HG03280 (cell line): Measurements from ENCODE around the gene TOPORS.
"Not testable (repeated sequence)": the region's sequence is repeated elsewhere in the genome, so short reads cannot be mapped to it uniquely, and the experiment has no call there.

ENCODE experiments used
- ATAC-seq: cut with Tn5 transposase; IDR thresholded peaks from one replicate; pipeline ENCODE4 v1.9.1; 2021; ENCODE audit warnings: mild to moderate bottlenecking, moderate library complexity; ENCODE audit not compliant: unreplicated experiment

TOPORS gene

GRCh38 chr9:32552172-32552872 lies at the start of gene TOPORS, which contains the start of gene SMIM27:
Gene TOPORS, minus strand, starts transcription at chr9:32552586. Its CDS starts 150 bp downstream, at chr9:32552436.
Gene SMIM27, plus strand, starts transcription at chr9:32552327. Its CDS starts 108 bp downstream, at chr9:32552435.
- ATAC-seq: peak; percentile 70

DNA sequence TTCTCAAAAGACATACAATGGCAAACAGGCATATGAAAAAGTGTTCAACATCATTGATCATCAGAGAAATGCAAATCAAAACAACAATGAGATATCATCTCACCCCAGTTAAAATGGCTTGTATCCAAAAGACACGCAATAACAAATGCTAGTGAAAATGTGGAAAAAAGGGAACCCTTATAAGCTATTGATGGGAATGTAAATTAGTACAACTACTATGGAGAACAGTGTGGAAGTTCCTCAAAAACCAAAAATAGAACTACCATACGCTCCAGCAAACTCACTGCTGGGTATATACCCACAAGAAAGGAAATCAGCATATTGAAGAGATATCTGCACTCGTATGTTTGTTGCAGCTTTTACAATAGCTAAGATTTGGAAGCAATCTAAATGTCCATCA lies 46.6 kb upstream of the TOPORS start:
- not testable (repeated sequence) for ATAC-seq

GRCh38 chr9:32596936-32597335 lies 44.5 kb upstream of the TOPORS start:
- no peak for ATAC-seq

GRCh38 chr9:32596096-32596865 lies 43.9 kb upstream of the TOPORS start:
- no peak for ATAC-seq

GRCh38 chr9:32590898-32591297 lies 38.5 kb upstream of the TOPORS start:
- ATAC-seq: no peak

GRCh38 chr9:32590476-32590875 lies 38.1 kb upstream of the TOPORS start:
- no peak for ATAC-seq

GRCh38 chr9:32589083-32589723 lies 36.8 kb upstream of the TOPORS start:
- no peak for ATAC-seq

DNA sequence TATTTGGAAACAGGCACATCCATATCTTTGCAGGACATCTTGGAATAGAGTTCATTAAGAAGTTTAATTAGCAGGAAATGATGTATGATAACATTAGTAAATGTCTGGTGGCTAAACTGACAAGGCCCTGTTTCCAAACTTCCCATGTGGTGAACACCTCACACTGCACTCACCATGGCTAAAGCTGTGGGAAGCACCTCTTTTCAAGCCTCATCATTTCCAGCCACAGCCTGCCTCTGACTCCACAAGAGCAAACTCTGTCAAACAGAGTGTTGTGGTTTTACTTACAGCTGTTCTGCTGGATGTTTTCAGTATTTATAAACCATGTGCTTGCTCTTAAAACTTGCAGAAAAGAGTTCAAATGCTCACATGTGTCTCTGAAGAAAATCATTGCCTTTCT lies 35.5 kb upstream of the TOPORS start:
- no peak for ATAC-seq

GRCh38 chr9:32584784-32585183 lies 32.4 kb upstream of the TOPORS start:
- ATAC-seq: no peak

DNA sequence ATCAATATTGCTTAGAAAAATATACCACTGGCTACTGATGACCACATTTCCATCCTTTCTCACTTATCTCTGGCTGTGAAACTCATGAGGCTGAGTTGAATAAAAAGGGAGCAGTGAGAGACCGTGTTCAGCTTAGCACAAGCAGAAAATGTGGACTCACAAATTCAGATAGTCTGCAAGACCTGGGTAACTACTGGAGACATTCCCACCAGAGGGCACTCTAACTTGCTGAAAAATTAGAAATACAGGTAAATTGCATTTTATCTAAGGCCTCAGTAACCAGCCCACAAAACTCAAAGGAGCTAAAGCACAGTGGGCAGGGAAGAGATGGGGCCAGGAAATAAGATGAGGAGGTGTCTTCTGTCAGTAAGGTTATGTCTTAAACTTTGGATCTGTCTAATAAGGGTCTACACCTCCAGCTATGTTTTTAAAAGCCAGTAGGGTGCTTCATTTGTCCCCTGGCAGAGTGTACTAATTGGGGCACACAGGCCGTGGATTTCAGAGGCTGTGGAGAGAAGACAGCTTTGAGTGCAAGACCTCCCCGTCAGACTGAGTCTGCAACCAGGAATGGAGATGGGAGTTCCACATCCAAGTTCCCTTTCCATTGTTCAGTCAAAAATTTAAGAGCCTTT lies 29.2 kb upstream of the TOPORS start:
- peak; percentile 43 for ATAC-seq

DNA sequence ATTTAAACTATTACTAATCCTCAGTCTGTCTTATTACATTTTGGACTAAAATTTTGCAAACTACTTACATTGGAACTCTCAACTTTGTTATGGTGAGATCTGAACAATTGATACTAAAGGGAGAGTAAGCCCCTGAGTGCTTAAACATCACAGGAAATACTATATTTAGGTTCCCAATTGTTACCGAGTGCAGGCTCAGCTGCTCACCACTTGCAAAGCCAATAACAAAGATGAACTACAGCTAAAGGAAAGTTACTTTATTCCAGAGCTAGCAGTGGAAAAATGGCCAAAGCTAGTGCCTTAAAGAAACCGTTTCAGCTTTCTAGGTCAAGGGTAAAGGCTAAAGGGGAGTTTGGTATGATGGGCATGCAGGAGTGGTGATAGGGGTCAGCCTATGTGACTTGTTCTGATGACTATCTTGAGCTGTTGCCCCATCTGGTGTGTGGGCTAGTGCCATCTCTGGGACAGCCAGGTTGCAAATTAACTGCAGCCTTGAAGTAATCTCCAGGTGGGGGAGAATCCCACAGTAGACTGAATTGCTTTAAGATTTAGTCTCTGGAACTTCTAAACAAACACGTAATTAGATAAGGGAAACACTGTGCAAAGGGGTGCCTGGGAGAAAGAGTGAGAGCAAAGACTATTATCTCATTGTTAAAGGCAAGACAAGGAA lies 28.4 kb upstream of the TOPORS start:
- no peak for ATAC-seq

GRCh38 chr9:32579706-32580331 lies 27.4 kb upstream of the TOPORS start:
- peak; percentile 44 for ATAC-seq

DNA sequence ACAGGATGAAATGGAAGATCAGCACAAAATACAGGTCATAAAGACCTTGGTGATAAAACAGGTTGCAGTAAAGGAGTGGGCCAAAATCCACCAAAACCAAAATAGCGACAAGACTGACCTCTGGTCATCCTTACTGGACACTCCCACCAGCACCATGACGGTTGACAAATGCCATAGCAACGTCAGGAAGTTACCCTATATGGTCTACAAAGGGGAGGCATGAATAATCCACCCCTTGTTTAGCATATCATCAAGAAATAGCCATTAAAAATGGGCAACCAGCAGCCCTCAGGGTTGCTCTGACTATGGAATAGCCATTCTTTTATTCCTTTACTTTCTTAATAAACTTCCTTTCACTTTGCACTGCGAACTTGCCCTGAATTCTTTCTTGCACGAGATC lies 26.6 kb upstream of the TOPORS start:
- ATAC-seq: no peak

DNA sequence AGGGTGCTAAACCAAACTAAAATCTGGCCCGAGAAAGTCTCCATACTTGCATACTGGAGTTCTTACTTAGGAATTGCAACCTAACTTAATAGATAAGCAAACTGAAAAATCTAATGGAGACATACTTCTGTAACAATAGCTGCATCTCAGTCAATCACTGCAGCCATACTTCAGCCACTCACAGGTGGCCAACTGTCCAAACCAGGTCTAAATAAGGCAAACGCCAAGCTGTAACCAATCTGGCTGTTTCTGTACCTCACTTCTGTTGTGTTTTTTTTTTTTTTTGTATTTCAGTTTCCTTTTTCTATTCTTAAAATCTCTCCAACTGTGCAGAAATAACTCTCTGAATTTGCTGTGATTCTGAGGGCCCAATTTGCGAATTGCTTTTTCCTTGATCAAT lies 24.9 kb upstream of the TOPORS start:
- ATAC-seq: no peak

DNA sequence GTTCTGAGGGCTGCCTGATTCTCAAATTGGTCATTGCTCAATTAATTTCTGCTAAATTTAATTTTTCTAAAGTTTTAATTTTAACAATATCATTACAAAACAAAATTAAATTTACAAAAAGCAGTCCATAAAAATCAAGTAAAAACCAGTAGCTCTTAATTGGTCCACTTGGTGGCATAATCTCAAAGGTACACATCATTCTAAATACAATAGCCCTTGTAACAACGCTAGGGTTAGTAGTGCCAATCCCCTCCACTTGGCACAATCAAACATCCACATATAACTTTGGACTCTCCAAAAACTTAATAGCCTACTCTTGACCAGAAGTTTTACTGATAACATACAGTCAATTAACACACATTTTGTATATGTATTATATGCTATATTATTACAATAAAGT lies 22.5 kb upstream of the TOPORS start:
- no peak for ATAC-seq

GRCh38 chr9:32573821-32574220 lies 21.4 kb upstream of the TOPORS start:
- no peak for ATAC-seq

DNA sequence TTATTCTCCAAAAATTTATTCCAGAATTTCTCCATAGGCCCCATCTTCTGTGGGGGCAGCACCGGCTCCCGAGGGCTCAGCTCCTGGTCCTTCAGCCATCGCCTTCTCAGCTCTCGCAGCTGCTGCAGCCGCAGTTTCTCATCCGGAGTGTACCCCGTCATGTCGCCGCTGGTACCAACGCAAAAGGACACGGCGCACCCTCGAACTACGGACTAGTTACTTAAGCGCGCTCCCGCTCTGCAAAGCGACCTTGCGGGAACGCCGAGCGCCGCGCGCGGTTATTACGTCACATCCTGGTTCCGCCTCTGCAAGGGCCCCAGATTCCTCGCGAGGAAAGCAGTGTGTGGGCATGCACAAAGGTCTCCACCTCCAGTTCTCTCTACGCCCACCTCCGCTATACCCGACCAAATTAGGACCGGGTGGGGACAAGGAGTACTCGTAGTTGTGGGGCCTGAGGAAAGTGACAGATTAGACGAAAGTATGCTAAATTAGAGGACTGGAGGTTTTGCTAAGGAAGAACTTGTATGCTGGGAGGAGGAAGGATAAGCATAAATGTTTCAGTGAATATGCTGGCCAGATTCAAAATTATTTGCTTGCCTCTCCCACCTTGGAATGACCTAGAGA lies 20.6 kb upstream of the TOPORS start, which contains the start of gene NDUFB6:
Gene NDUFB6, minus strand, starts transcription at position 260 of the 624 bp plus-strand sequence. Its CDS starts 99 bp downstream, at position 161.
- peak; percentile 82 for ATAC-seq

DNA sequence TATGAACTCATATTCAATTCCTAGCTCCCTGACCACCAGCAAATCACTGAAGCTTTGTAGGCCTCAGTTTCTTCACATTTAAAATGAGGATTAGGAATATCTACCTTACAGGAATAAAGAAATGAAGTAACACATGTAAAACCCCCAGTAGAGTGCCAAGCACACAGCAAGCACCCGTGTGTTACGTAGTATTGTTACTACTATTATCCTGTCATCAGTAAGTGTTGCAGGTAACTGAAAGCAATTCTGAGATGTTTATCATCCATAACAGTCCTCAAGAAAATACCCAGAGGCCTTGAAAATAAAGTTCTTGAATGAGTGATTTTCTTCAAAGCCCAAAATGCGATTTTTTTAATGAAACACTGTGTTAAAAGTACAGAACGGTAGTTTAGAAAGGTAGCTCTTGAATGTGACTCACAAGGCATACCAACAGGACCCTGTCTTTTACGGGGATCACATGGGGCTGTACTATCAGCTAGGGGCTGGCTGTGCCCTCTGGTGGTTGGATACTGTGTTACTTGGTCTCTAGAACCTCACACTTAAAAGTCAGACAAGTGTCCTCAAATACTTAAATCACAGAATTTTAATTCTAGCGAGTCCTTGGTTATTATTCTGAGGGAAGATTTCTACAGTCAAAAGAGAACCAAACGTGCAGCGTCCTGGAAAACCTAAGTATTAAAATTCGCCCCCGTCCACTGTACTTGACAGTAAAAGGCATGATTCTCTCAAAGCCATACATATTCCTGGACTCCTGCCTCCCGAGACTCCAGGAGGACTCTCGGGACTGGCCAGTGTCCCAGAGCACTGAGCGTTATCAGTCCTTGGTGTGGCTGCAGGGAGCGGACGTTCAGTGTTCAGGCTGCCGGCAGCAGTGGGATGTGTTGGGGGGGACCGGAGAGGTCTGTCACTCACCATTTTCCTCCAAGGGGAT lies 19.8 kb upstream of the TOPORS start:
- ATAC-seq: peak; percentile 88

GRCh38 chr9:32570262-32570661 lies 17.9 kb upstream of the TOPORS start:
- ATAC-seq: no peak
